ENCODE data around the gene FXYD5. TPM values are rescaled to one million over a fixed set of nuclear protein-coding genes. Genes with fewer than 3 reads are reported as not detected.

FXYD5 gene
- total and polyA plus RNA-seq, 2 donors from 2014 or later, result 41.9 to 84.5 TPM

GRCh38 chr19:35143818-35144217, 10.7 kb upstream of the FXYD5 start:
- Histone ChIP-seq H3K4me1 (ENCODE audit: control insufficient read depth in 2 of 3, insufficient read depth in 2 of 3, low read depth in 1 of 3, low read length in 3 of 3) (peaks cover 0 to 8% (median 2%) of the 10 kb centered on the region in 3 donors), H3K36me3 (ENCODE audit: control insufficient read depth in 2 of 3, insufficient read depth in 3 of 3, low read length in 3 of 3) (no peaks in the 10 kb centered on the region), H3K27me3 (ENCODE audit: control insufficient read depth, insufficient read depth, low read length) (peaks cover 4% of the 10 kb centered on the region), H3K4me3 (ENCODE audit: low read length in 3 of 3) (no peak overlapping the region), H3K27ac (ENCODE audit: low read depth in 2 of 2, low read length in 2 of 2) (no peak overlapping the region), H3K9me3 (ENCODE audit: control insufficient read depth in 2 of 3, insufficient read depth in 1 of 3, low read length in 3 of 3) (no peaks in the 10 kb centered on the region), H3K9ac (ENCODE audit: low read length in 3 of 3) (no peak overlapping the region)
- DNase-seq (no peak), FAIRE-seq (no peak)
- intact Hi-C loops (cut with DNase I), result no loop called here
- TF ChIP-seq CTCF (IDR thresholded peaks at IDR 0.05; ENCODE audit: borderline replicate concordance, extremely low read depth, insufficient read depth), result no peak

DNA sequence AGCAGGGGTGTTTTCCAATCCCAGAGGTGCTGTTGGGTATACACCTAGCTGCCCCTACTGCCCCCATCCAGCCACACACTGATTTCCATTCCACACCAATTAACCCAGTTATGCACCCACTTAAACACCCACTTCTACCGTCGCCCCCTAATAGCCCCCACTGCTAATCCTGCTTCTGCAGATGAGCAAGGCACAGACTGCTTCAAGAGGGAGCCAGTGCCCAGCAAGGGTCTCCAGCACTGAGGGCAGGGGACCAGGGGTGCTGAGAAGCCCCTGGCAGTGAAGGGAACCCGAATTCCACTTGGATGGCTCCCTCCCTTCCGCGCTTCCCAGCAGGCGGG, 10.3 kb upstream of the FXYD5 start:
- Histone ChIP-seq H3K9me3 (ENCODE audit: control insufficient read depth in 2 of 3, insufficient read depth in 1 of 3, low read length in 3 of 3) (no peaks in the 10 kb centered on the region), H3K27ac (ENCODE audit: low read depth in 2 of 2, low read length in 2 of 2) (no peak overlapping the region), H3K36me3 (ENCODE audit: control insufficient read depth in 2 of 3, insufficient read depth in 3 of 3, low read length in 3 of 3) (no peaks in the 10 kb centered on the region), H3K4me3 (ENCODE audit: low read length in 3 of 3) (no peak overlapping the region), H3K9ac (ENCODE audit: low read length in 3 of 3) (no peak overlapping the region), H3K4me1 (ENCODE audit: control insufficient read depth in 2 of 3, insufficient read depth in 2 of 3, low read depth in 1 of 3, low read length in 3 of 3) (peaks cover 0 to 8% (median 2%) of the 10 kb centered on the region in 3 donors), H3K27me3 (ENCODE audit: control insufficient read depth, insufficient read depth, low read length) (peaks cover 4% of the 10 kb centered on the region)
- FAIRE-seq (no peak), DNase-seq (peak in 1 of 5 donors; percentile 60)
- no peak for TF ChIP-seq CTCF (IDR thresholded peaks at IDR 0.05; ENCODE audit: borderline replicate concordance, extremely low read depth, insufficient read depth)
- intact Hi-C loops (cut with DNase I), result no loop called here

DNA sequence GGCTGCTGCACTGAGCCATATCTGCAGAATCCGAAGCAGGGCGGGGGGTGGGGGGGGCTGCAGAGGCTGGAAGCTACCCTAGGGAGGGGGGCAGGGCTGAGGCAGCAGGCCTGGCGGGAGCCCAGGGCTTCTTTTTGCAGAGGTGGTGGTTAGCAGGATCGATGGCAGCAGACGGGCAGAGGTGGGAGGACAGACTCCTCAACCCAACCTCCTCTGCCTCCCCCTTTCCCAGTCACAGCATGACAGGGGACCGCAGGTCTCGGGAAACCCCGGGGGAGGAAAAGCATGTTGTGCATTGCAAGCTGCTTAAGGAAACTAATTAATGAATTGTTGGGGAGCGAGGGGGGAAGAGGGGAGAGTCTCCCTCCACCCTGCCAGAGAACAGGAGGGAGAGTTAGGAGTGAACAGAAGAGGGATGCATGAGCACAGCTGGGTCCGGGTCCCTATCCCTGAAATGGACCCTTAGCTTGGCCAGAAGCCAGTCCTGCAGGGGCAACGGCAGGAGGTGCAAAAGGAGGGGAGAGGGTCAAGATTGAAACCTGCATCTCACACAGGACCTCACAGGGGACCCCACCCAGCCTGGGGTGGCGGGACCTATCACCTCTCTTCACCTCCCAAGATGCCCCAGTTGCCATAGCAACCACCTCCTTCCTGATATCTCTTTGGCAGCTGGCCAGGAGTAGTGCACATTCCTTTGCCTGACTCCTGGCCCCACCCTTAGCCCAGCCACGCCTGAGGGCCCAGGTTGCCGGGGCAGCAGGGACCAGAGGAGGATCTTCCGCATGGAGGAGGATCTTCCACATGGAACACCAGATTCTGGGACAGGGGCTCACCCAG, 9.7 kb upstream of the FXYD5 start:
- DNase-seq (peak; percentile 78 to 91 (median 88)), FAIRE-seq (no peak)
- Histone ChIP-seq H3K36me3 (ENCODE audit: control insufficient read depth in 2 of 3, insufficient read depth in 3 of 3, low read length in 3 of 3) (no peaks in the 10 kb centered on the region), H3K27ac (ENCODE audit: low read depth in 2 of 2, low read length in 2 of 2) (no peak overlapping the region), H3K9ac (ENCODE audit: low read length in 3 of 3) (no peak overlapping the region), H3K4me3 (ENCODE audit: low read length in 3 of 3) (no peak overlapping the region), H3K27me3 (ENCODE audit: control insufficient read depth, insufficient read depth, low read length) (peaks cover 4% of the 10 kb centered on the region), H3K4me1 (ENCODE audit: control insufficient read depth in 2 of 3, insufficient read depth in 2 of 3, low read depth in 1 of 3, low read length in 3 of 3) (peaks cover 0 to 8% (median 2%) of the 10 kb centered on the region in 3 donors), H3K9me3 (ENCODE audit: control insufficient read depth in 2 of 3, insufficient read depth in 1 of 3, low read length in 3 of 3) (no peaks in the 10 kb centered on the region)
- intact Hi-C loops (cut with DNase I), result no loop called here
- TF ChIP-seq CTCF (IDR thresholded peaks at IDR 0.05; ENCODE audit: borderline replicate concordance, extremely low read depth, insufficient read depth), result no peak
